HEK293T (cell line): Measurements from ENCODE around the gene SYNGR4.

Experiments used
- BHLHE40 ChIP-seq: fragments of 450-650 bp; IDR thresholded peaks from 2 replicates; pipeline ENCODE4 v1.6.1; 2016; ENCODE audit warnings: mild to moderate bottlenecking, moderate library complexity, borderline replicate concordance
- PKNOX1 ChIP-seq: fragments of 450-650 bp; IDR thresholded peaks from 2 replicates; pipeline ENCODE4 v1.6.1; 2016
- ZNF384 ChIP-seq: fragments of 450-650 bp; IDR thresholded peaks from 2 replicates; pipeline ENCODE4 v1.6.1; 2016

GRCh38 chr19:48342414-48342738 is 21.8 kb upstream of the SYNGR4 start:
- TF ChIP-seq PKNOX1 (no peak), BHLHE40 (no peak), ZNF384 (no peak)
